Neural progenitor cell (in vitro differentiated cells): ENCODE data around the gene ALKBH2. TPM values are rescaled to one million over a fixed set of nuclear protein-coding genes. Genes with fewer than 3 reads are reported as not detected.

ENCODE experiments used
- DNase-seq: peaks from one replicate; pipeline ENCODE4 v3.0.0-alpha.2; 2016; ENCODE audit warnings: low spot score
- H2AFZ ChIP-seq: fragments of 200-600 bp; sonication (generic); replicated peaks from 2 replicates; pipeline ENCODE4 v1.6.1; 2016; ENCODE audit warnings: antibody characterized with exemption
- H3F3A ChIP-seq: fragments of 200-600 bp; sonication (generic); 2 replicates; pipeline ENCODE4 v1.6.1; 2016; ENCODE audit warnings: antibody characterized with exemption, low read depth
- H3K27ac ChIP-seq: fragments of 200-600 bp; sonication (generic); 2 replicates; pipeline ENCODE4 v1.5.1; 2016; ENCODE audit warnings: mild to moderate bottlenecking
- H3K27me3 ChIP-seq: fragments of 200-600 bp; sonication (generic); 2 replicates; pipeline ENCODE4 v1.6.1; 2016; ENCODE audit warnings: mild to moderate bottlenecking, moderate library complexity
- H3K36me3 ChIP-seq: fragments of 200-600 bp; sonication (generic); 2 replicates; pipeline ENCODE4 v1.5.1; 2016
- H3K4me1 ChIP-seq: fragments of 200-600 bp; sonication (generic); 2 replicates; pipeline ENCODE4 v1.6.1; 2016; ENCODE audit warnings: mixed run types
- H3K4me2 ChIP-seq: fragments of 200-600 bp; sonication (generic); 2 replicates; pipeline ENCODE4 v1.6.1; 2016
- H3K4me3 ChIP-seq: fragments of 200-600 bp; sonication (generic); 2 replicates; pipeline ENCODE4 v1.5.1; 2016
- H3K79me2 ChIP-seq: fragments of 200-600 bp; sonication (generic); 2 replicates; pipeline ENCODE4 v1.6.1; 2016; ENCODE audit warnings: low read depth
- H3K9ac ChIP-seq: fragments of 200-600 bp; sonication (generic); 2 replicates; pipeline ENCODE4 v1.6.1; 2016
- H3K9me3 ChIP-seq: fragments of 200-600 bp; sonication (generic); 2 replicates; pipeline ENCODE4 v1.5.1; 2016; ENCODE audit warnings: low read depth
- H4K20me1 ChIP-seq: fragments of 200-600 bp; sonication (generic); 2 replicates; pipeline ENCODE4 v1.6.1; 2016; ENCODE audit warnings: low read depth
- H3K27ac Mint-ChIP-seq: 3 replicates; pipeline ENCODE4 v1.8.0; 2021; ENCODE audit warnings: mixed read lengths
- H3K27me3 Mint-ChIP-seq: 2 replicates; pipeline ENCODE4 v1.8.0; 2022; ENCODE audit warnings: low read depth, mild to moderate bottlenecking, inconsistent platforms, moderate library complexity, mixed read lengths; ENCODE audit not compliant: insufficient read depth
- H3K36me3 Mint-ChIP-seq: 3 replicates; pipeline ENCODE4 v1.8.0; 2021; ENCODE audit warnings: mixed read lengths
- H3K4me1 Mint-ChIP-seq: 3 replicates; pipeline ENCODE4 v1.8.0; 2021; ENCODE audit warnings: mixed read lengths
- H3K4me3 Mint-ChIP-seq: 3 replicates; pipeline ENCODE4 v1.8.0; 2021; ENCODE audit warnings: mild to moderate bottlenecking, moderate library complexity, mixed read lengths
- H3K9me3 Mint-ChIP-seq: 3 replicates; pipeline ENCODE4 v1.8.0; 2020; ENCODE audit warnings: mixed read lengths
- CTCF ChIP-seq: fragments of 200-600 bp; sonication (generic); IDR thresholded peaks from 2 replicates; pipeline ENCODE4 v1.5.1; 2017; ENCODE audit warnings: antibody characterized with exemption, mild to moderate bottlenecking
- EZH2 ChIP-seq: fragments of 200-600 bp; sonication (generic); IDR thresholded peaks from 2 replicates; pipeline ENCODE4 v1.6.1; 2017; ENCODE audit warnings: antibody characterized with exemption, mild to moderate bottlenecking, moderate library complexity
- EZH2phosphoT487 ChIP-seq: fragments of 200-600 bp; sonication (generic); IDR thresholded peaks from 2 replicates; pipeline ENCODE4 v1.6.1; 2017; ENCODE audit warnings: antibody characterized with exemption
- total RNA-seq: library from RNA; depleted of rRNA; stranded (reverse); fragments of >200 nt; gene quantifications from 2 replicates; pipeline ENCODE4 v1.2.3, GENCODE V29; 2015; ENCODE audit warnings: low replicate concordance

Gene ALKBH2
- total RNA-seq, 1 donor from 2014 or later = 18.5 TPM

GRCh38 chr12:109098183-109098604 is 4.9 kb upstream of the ALKBH2 start:
- no peaks in the 10 kb centered on the region for H3K27me3 ChIP-seq
- peak overlapping the region; percentile 29 for H3K9ac ChIP-seq
- peaks cover 14% of the 10 kb centered on the region for H3F3A ChIP-seq
- Mint-ChIP-seq H3K27me3 (peaks cover 6% of the 10 kb centered on the region), H3K27ac (no peak overlapping the region), H3K9me3 (no peaks in the 10 kb centered on the region), H3K4me1 (peaks cover 27% of the 10 kb centered on the region), H3K36me3 (peaks cover 21% of the 10 kb centered on the region), H3K4me3 (peak overlapping the region; percentile 90)
- peaks cover 16% of the 10 kb centered on the region for H4K20me1 ChIP-seq
- peaks cover 39% of the 10 kb centered on the region for H3K79me2 ChIP-seq
- H2AFZ ChIP-seq = peak overlapping the region; percentile 7
- no peak overlapping the region for H3K27ac ChIP-seq
- peak overlapping the region; percentile 73 for H3K4me3 ChIP-seq
- H3K4me1 ChIP-seq = peaks cover 5% of the 10 kb centered on the region
- DNase-seq = no peak
- H3K36me3 ChIP-seq = peaks cover 3% of the 10 kb centered on the region
- H3K9me3 ChIP-seq = no peaks in the 10 kb centered on the region
- peak overlapping the region; percentile 85 for H3K4me2 ChIP-seq
- TF ChIP-seq EZH2 (no peak), EZH2phosphoT487 (no peak), CTCF (no peak)

- peaks cover 14% of the 10 kb centered on the region for H3F3A ChIP-seq
- H3K79me2 ChIP-seq = peaks cover 42% of the 10 kb centered on the region
- Mint-ChIP-seq H3K4me1 (peaks cover 32% of the 10 kb centered on the region), H3K27me3 (peaks cover 6% of the 10 kb centered on the region), H3K36me3 (peaks cover 20% of the 10 kb centered on the region), H3K4me3 (peak within 1 kb of the TSS; percentile 90), H3K9me3 (no peaks in the 10 kb centered on the region), H3K27ac (no peak within 1 kb of the TSS)
- peak; percentile 99 for DNase-seq
- peaks cover 11% of the 10 kb centered on the region for H3K4me1 ChIP-seq
- H3K27ac ChIP-seq = peak within 1 kb of the TSS; percentile 81
- TF ChIP-seq EZH2phosphoT487 (no peak), CTCF (no peak), EZH2 (no peak)
- peak within 1 kb of the TSS; percentile 97 for H2AFZ ChIP-seq
- H3K4me2 ChIP-seq = peak within 1 kb of the TSS; percentile 85
- H3K9ac ChIP-seq = peak within 1 kb of the TSS; percentile 30
- H3K27me3 ChIP-seq = no peaks in the 10 kb centered on the region
- H4K20me1 ChIP-seq = peaks cover 16% of the 10 kb centered on the region
- peak within 1 kb of the TSS; percentile 73 for H3K4me3 ChIP-seq
- peaks cover 3% of the 10 kb centered on the region for H3K36me3 ChIP-seq
- no peaks in the 10 kb centered on the region for H3K9me3 ChIP-seq
Measured at GRCh38 chr12:109097435-109098182, 4.3 kb upstream of the ALKBH2 start, which contains the start of gene UNG. Gene UNG (plus strand): TSS chr12:109097597. CDS start chr12:109097680, 83 bp downstream.

- H3K4me3 Mint-ChIP-seq = peak overlapping the region; percentile 90
- Histone ChIP-seq H3K27me3 (no peaks in the 10 kb centered on the region), H3K4me1 (peaks cover 11% of the 10 kb centered on the region), H3K36me3 (peaks cover 3% of the 10 kb centered on the region), H3K9me3 (no peaks in the 10 kb centered on the region), H3F3A (peaks cover 14% of the 10 kb centered on the region), H4K20me1 (peaks cover 16% of the 10 kb centered on the region), H3K79me2 (peaks cover 47% of the 10 kb centered on the region), H3K4me3 (peak overlapping the region; percentile 73), H3K27ac (no peak overlapping the region), H3K4me2 (peak overlapping the region; percentile 85), H3K9ac (no peak overlapping the region), H2AFZ (peak overlapping the region; percentile 97)
- peaks cover 21% of the 10 kb centered on the region for H3K36me3 Mint-ChIP-seq
- peaks cover 38% of the 10 kb centered on the region for H3K4me1 Mint-ChIP-seq
- no peak overlapping the region for H3K27ac Mint-ChIP-seq
- H3K27me3 Mint-ChIP-seq = peaks cover 6% of the 10 kb centered on the region
- no peak for TF ChIP-seq CTCF
- no peak for DNase-seq
- no peaks in the 10 kb centered on the region for H3K9me3 Mint-ChIP-seq
Measured at GRCh38 chr12:109097140-109097434, 3.8 kb upstream of the ALKBH2 start.
